Measurements from ENCODE around the gene POLR3F.
"Not testable (repeated sequence)": the region's sequence is repeated elsewhere in the genome, so short reads cannot be mapped to it uniquely, and the experiment has no call there.

POLR3F gene

GRCh38 chr20:18501672-18502071 lies 34.5 kb downstream of the POLR3F start:
- H3K27ac ChIP-seq (ENCODE audit: extremely low read depth, low read depth, low read length); H3K36me3 ChIP-seq (ENCODE audit: control insufficient read depth in 2 of 2, insufficient read depth in 1 of 2, low read length in 2 of 2); POLR2A ChIA-PET; H3K4me1 ChIP-seq (ENCODE audit: control insufficient read depth, insufficient read depth, low read length); H3K4me3 ChIP-seq (ENCODE audit: low read depth, low read length); H3K9me3 ChIP-seq (ENCODE audit: control insufficient read depth, insufficient read depth, low read depth, low read length); CTCF ChIA-PET: not testable (repeated sequence)
- TF ChIP-seq ZNF341 (tag by site-specific recombination; IDR thresholded peaks at IDR 0.05; ENCODE audit: low read depth) (peak; percentile 91), ZNF335 (tag by site-specific recombination; conservative IDR thresholded peaks at IDR 0.05) (0 out of 2 replicates have a peak, but pooled peaks have one; percentile 15)

- TF ChIP-seq ZNF654 (tag by site-specific recombination; IDR thresholded peaks at IDR 0.05; ENCODE audit: low read depth): no peak
- Histone ChIP-seq H3K9me3 (ENCODE audit: control insufficient read depth, insufficient read depth, low read depth, low read length) (no peaks in the 10 kb centered on the region), H3K4me1 (ENCODE audit: control insufficient read depth, insufficient read depth, low read length) (0 out of 2 replicates have a peak, but pooled peaks cover 2% of the 10 kb centered on the region), H3K27ac (ENCODE audit: extremely low read depth, low read depth, low read length) (no peak overlapping the region), H3K36me3 (ENCODE audit: control insufficient read depth in 2 of 2, insufficient read depth in 1 of 2, low read length in 2 of 2) (peaks cover 1% of the 10 kb centered on the region in 2 experiments; a peak in 2 of 3 replicates), H3K4me3 (ENCODE audit: low read depth, low read length) (no peak overlapping the region)
- ChIA-PET CTCF (interaction anchor here (0.6 kb wide), 1 partner anchor 17 kb away, joined by 5 read pairs; no protein-coding TSS in a partner anchor), POLR2A (interaction anchor here (4.0 kb wide), 1 partner anchor 7 kb away, joined by 90 read pairs; the partner anchor contains the start of gene RBBP9)
Observed at GRCh38 chr20:18504479-18505060, 37.4 kb downstream of the POLR3F start.

GRCh38 chr20:18506744-18507143 lies 39.6 kb downstream of the POLR3F start:
- no peak for TF ChIP-seq ZNF302 (tag by site-specific recombination; IDR thresholded peaks at IDR 0.05; ENCODE audit: low read depth)
- TF ChIP-seq ZEB2 (tag by site-specific recombination; IDR thresholded peaks at IDR 0.05): no peak
- TF ChIP-seq, protein P1, sequence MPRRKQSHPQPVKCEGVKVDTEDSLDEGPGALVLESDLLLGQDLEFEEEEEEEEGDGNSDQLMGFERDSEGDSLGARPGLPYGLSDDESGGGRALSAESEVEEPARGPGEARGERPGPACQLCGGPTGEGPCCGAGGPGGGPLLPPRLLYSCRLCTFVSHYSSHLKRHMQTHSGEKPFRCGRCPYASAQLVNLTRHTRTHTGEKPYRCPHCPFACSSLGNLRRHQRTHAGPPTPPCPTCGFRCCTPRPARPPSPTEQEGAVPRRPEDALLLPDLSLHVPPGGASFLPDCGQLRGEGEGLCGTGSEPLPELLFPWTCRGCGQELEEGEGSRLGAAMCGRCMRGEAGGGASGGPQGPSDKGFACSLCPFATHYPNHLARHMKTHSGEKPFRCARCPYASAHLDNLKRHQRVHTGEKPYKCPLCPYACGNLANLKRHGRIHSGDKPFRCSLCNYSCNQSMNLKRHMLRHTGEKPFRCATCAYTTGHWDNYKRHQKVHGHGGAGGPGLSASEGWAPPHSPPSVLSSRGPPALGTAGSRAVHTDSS (tag by site-specific recombination; IDR thresholded peaks at IDR 0.05): no peak
- no peak for TF ChIP-seq ZSCAN30 (tag by site-specific recombination; IDR thresholded peaks at IDR 0.05)
- TF ChIP-seq BCL11A (tag by site-specific recombination; IDR thresholded peaks at IDR 0.05; ENCODE audit: low read depth): no peak
- no peak for TF ChIP-seq ZBTB21 (tag by site-specific recombination; IDR thresholded peaks at IDR 0.05)
- no peak for TF ChIP-seq HOXD13 (CRISPR knock-in tag; IDR thresholded peaks at IDR 0.05; ENCODE audit: borderline replicate concordance)
- no peak for TF ChIP-seq ZNF324 (tag by site-specific recombination; IDR thresholded peaks at IDR 0.05)
- no peak for TF ChIP-seq SCRT2 (tag by site-specific recombination; IDR thresholded peaks at IDR 0.05)
- TF ChIP-seq ZNF140 (tag by site-specific recombination; IDR thresholded peaks at IDR 0.05): no peak
- no peak for TF ChIP-seq ZNF169 (tag by site-specific recombination; IDR thresholded peaks at IDR 0.05)
- TF ChIP-seq ZNF146 (tag by site-specific recombination; IDR thresholded peaks at IDR 0.05): no peak
- Histone ChIP-seq H3K27ac (ENCODE audit: extremely low read depth, low read depth, low read length) (peak overlapping the region; percentile 72; the same call in 1 of the 2 replicates), H3K9me3 (ENCODE audit: control insufficient read depth, insufficient read depth, low read depth, low read length) (no peaks in the 10 kb centered on the region), H3K4me1 (ENCODE audit: control insufficient read depth, insufficient read depth, low read length) (0 out of 2 replicates have a peak, but pooled peaks cover 2% of the 10 kb centered on the region), H3K36me3 (ENCODE audit: control insufficient read depth in 2 of 2, insufficient read depth in 1 of 2, low read length in 2 of 2) (peaks cover 21 to 23% of the 10 kb centered on the region in 2 experiments), H3K4me3 (ENCODE audit: low read depth, low read length) (peak overlapping the region; percentile 92)
- ChIA-PET POLR2A (interaction anchor here (0.8 to 4.0 kb wide), 12 partner anchors 9 to 367 kb away, joined by 3 to 90 read pairs (median 4); partner anchors contain the start of genes DZANK1, POLR3F, RBBP9 and SMIM26), CTCF (interaction anchor here (0.6 to 0.7 kb wide), 2 partner anchors 41 to 1179 kb away, joined by 3 read pairs; no protein-coding TSS in a partner anchor)
